ENCODE measurements around the gene HAO2.

GRCh38 chr1:119361205-119361604, 7.4 kb upstream of the HAO2 start:
- TF ChIP-seq CTCF (conservative IDR thresholded peaks at IDR 0.05; ENCODE audit: low read depth in 2 of 2) (no peak), POLR2AphosphoS5 (IDR thresholded peaks at IDR 0.05; ENCODE audit: low read depth) (no peak), JUNB (IDR thresholded peaks at IDR 0.05; ENCODE audit: unreplicated experiment) (no peak), EZH2 (IDR thresholded peaks at IDR 0.05; ENCODE audit: low read depth, unreplicated experiment) (no peak), CREB1 (CRISPR knock-in tag; IDR thresholded peaks at IDR 0.05; ENCODE audit: low read depth) (no peak), REST (IDR thresholded peaks at IDR 0.05; ENCODE audit: unreplicated experiment) (no peak), STAT1 (IDR thresholded peaks at IDR 0.05; ENCODE audit: unreplicated experiment) (no peak), EZH2phosphoT487 (IDR thresholded peaks at IDR 0.05; ENCODE audit: unreplicated experiment) (no peak), ZNF331 (CRISPR knock-in tag; IDR thresholded peaks at IDR 0.05; ENCODE audit: low read depth) (no peak), NANOG (IDR thresholded peaks at IDR 0.05; ENCODE audit: borderline replicate concordance) (no peak)
